CMK (cell line): ENCODE data around the gene THAP5.

Source experiments
- DNase-seq: peaks from one replicate; pipeline ENCODE4 v3.0.0-alpha.2; 2010; ENCODE audit warnings: low read depth

The THAP5 gene

GRCh38 chr7:108569381-108570145 is at the start of gene THAP5, which contains the start of gene DNAJB9:
THAP5 (minus strand) TSS chr7:108569706; CDS start chr7:108569569, 137 bp downstream.
DNAJB9 (plus strand) TSS chr7:108569874; CDS start chr7:108571727, 1,853 bp downstream.
- DNase-seq, result peak; percentile 93

- no peak for DNase-seq
These were observed 48.5 kb upstream of the THAP5 start for GRCh38 chr7:108618056-108618455.

- no peak for DNase-seq
These were observed 45.4 kb upstream of the THAP5 start for GRCh38 chr7:108614896-108615295.

- DNase-seq, result no peak
These were observed 44.5 kb upstream of the THAP5 start for GRCh38 chr7:108613949-108614381.

- DNase-seq, result peak; percentile 7
These were observed 43.8 kb upstream of the THAP5 start for GRCh38 chr7:108613147-108613948.

GRCh38 chr7:108611268-108611667 is 41.8 kb upstream of the THAP5 start:
- DNase-seq, result no peak

- DNase-seq, result no peak
These were observed 40.1 kb upstream of the THAP5 start for GRCh38 chr7:108609643-108610042.

- DNase-seq, result no peak
These were observed 36.2 kb upstream of the THAP5 start for GRCh38 chr7:108605559-108606201.

GRCh38 chr7:108604307-108605077 is 35.0 kb upstream of the THAP5 start:
- no peak for DNase-seq

GRCh38 chr7:108603656-108604306 is 34.3 kb upstream of the THAP5 start:
- no peak for DNase-seq

- DNase-seq, result no peak
These were observed 30.9 kb upstream of the THAP5 start for GRCh38 chr7:108600399-108600798.

GRCh38 chr7:108598914-108599580 is 29.5 kb upstream of the THAP5 start:
- DNase-seq, result no peak

- DNase-seq, result no peak
These were observed 28.6 kb upstream of the THAP5 start for GRCh38 chr7:108598153-108598552.

GRCh38 chr7:108596560-108596959 is 27.1 kb upstream of the THAP5 start:
- DNase-seq, result no peak

GRCh38 chr7:108592646-108593201 is 23.2 kb upstream of the THAP5 start:
- DNase-seq, result no peak

- DNase-seq, result no peak
These were observed 21.1 kb upstream of the THAP5 start for GRCh38 chr7:108590606-108591005.

GRCh38 chr7:108589874-108590273 is 20.4 kb upstream of the THAP5 start:
- DNase-seq, result no peak

GRCh38 chr7:108589199-108589598 is 19.7 kb upstream of the THAP5 start:
- DNase-seq, result no peak

- no peak for DNase-seq
These were observed 16.8 kb upstream of the THAP5 start for GRCh38 chr7:108586274-108586710.

GRCh38 chr7:108585843-108586242 is 16.3 kb upstream of the THAP5 start:
- no peak for DNase-seq
